WERI-Rb-1 (cell line): ENCODE data around the gene ATP6V1D.
"Not testable (repeated sequence)": the region's sequence is repeated elsewhere in the genome, so short reads cannot be mapped to it uniquely, and the experiment has no call there.

ENCODE experiments used
- DNase-seq: peaks from one replicate; pipeline ENCODE4 v3.0.0-alpha.2; 2020
- H3K27ac ChIP-seq: fragments of 250-450 bp; sonication (Bioruptor Pico); 2 replicates; pipeline ENCODE4 v1.5.1; 2020; ENCODE audit warnings: mild to moderate bottlenecking, moderate library complexity
- H3K27me3 ChIP-seq: fragments of 250-450 bp; sonication (Bioruptor Pico); 2 replicates; pipeline ENCODE4 v1.5.1; 2021; ENCODE audit warnings: mild to moderate bottlenecking, low read depth, moderate library complexity; ENCODE audit not compliant: insufficient read depth, severe bottlenecking
- H3K36me3 ChIP-seq: fragments of 250-450 bp; sonication (Bioruptor Pico); 2 replicates; pipeline ENCODE4 v1.5.1; 2020; ENCODE audit warnings: mild to moderate bottlenecking, moderate library complexity
- H3K4me3 ChIP-seq: 2 replicates; pipeline ENCODE4 v1.5.1; 2011; ENCODE audit warnings: low read depth, mild to moderate bottlenecking, control low read depth, low read length
- H3K9me3 ChIP-seq: fragments of 250-450 bp; sonication (Bioruptor Pico); 2 replicates; pipeline ENCODE4 v1.5.1; 2021; ENCODE audit warnings: mild to moderate bottlenecking, moderate library complexity; ENCODE audit not compliant: severe bottlenecking
- CTCF ChIP-seq: IDR thresholded peaks from 2 replicates; pipeline ENCODE4 v1.5.1; 2011; ENCODE audit warnings: low read depth, mild to moderate bottlenecking, control low read depth, inconsistent platforms, low read length

ATP6V1D gene

GRCh38 chr14:67345583-67345982, 14.0 kb downstream of the ATP6V1D start:
- Histone ChIP-seq H3K27ac (no peak overlapping the region), H3K36me3 (peaks cover 72% of the 10 kb centered on the region)
- no peak for TF ChIP-seq CTCF

GRCh38 chr14:67343601-67344230, 15.9 kb downstream of the ATP6V1D start:
- Histone ChIP-seq H3K4me3 (no peak overlapping the region), H3K36me3 (peaks cover 62% of the 10 kb centered on the region), H3K27me3 (no peaks in the 10 kb centered on the region), H3K9me3 (no peaks in the 10 kb centered on the region), H3K27ac (no peak overlapping the region)
- no peak for DNase-seq
- no peak for TF ChIP-seq CTCF

More at GRCh38 chr14:67345583-67345982, 14.0 kb downstream of the ATP6V1D start:
- no peaks in the 10 kb centered on the region for H3K27me3 ChIP-seq
- no peak for DNase-seq
- H3K9me3 ChIP-seq: no peaks in the 10 kb centered on the region
- no peak overlapping the region for H3K4me3 ChIP-seq

GRCh38 chr14:67341231-67341630, 18.4 kb downstream of the ATP6V1D start:
- H3K4me3 ChIP-seq, H3K27ac ChIP-seq, H3K9me3 ChIP-seq, H3K27me3 ChIP-seq, DNase-seq: not testable (repeated sequence)
- H3K36me3 ChIP-seq: peaks cover 62% of the 10 kb centered on the region

- DNase-seq: peak; percentile 20
- H3K27me3 ChIP-seq: no peaks in the 10 kb centered on the region
- H3K36me3 ChIP-seq: peaks cover 65% of the 10 kb centered on the region
- no peak overlapping the region for H3K4me3 ChIP-seq
- H3K9me3 ChIP-seq: no peaks in the 10 kb centered on the region
- H3K27ac ChIP-seq: no peak overlapping the region
- TF ChIP-seq CTCF: peak; percentile 37; the same call in 1 of the 2 replicates
Observed at GRCh38 chr14:67335781-67336180, 23.8 kb downstream of the ATP6V1D start.

- no peak for TF ChIP-seq CTCF
- Histone ChIP-seq H3K9me3 (no peaks in the 10 kb centered on the region), H3K36me3 (peaks cover 49% of the 10 kb centered on the region), H3K4me3 (no peak overlapping the region), H3K27ac (no peak overlapping the region), H3K27me3 (no peaks in the 10 kb centered on the region)
- DNase-seq: no peak
Observed at GRCh38 chr14:67332468-67332867, 27.1 kb downstream of the ATP6V1D start.

GRCh38 chr14:67331368-67332125, 28.1 kb downstream of the ATP6V1D start:
- H3K27me3 ChIP-seq: no peaks in the 10 kb centered on the region
- TF ChIP-seq CTCF: no peak
- no peak overlapping the region for H3K27ac ChIP-seq
- DNase-seq: no peak
- H3K9me3 ChIP-seq: no peaks in the 10 kb centered on the region
- no peak overlapping the region for H3K4me3 ChIP-seq
- peaks cover 44% of the 10 kb centered on the region for H3K36me3 ChIP-seq

- H3K36me3 ChIP-seq: peaks cover 32% of the 10 kb centered on the region
- not testable (repeated sequence) for H3K4me3 ChIP-seq, DNase-seq, H3K9me3 ChIP-seq, H3K27ac ChIP-seq, H3K27me3 ChIP-seq
Observed at GRCh38 chr14:67329666-67330065, 29.9 kb downstream of the ATP6V1D start.
